AG04449 (cell line): ENCODE results near the gene PPP2R3B.
"Not testable (repeated sequence)": the region's sequence is repeated elsewhere in the genome, so short reads cannot be mapped to it uniquely, and the experiment has no call there.

ENCODE experiments used
- CTCF ChIA-PET: fragments of 350-600 bp; formaldehyde crosslinking; extraction: SDS; loops from one replicate; lab custom pipeline; 2021; ENCODE audit warnings: antibody characterized with exemption; lab: Yijun Ruan, JAX
- POLR2A ChIA-PET: fragments of 400-600, 350-600 bp; formaldehyde crosslinking; extraction: SDS; loops from one replicate; lab custom pipeline; 2020; ENCODE audit warnings: antibody characterized with exemption, inconsistent platforms; lab: Yijun Ruan, JAX
- DNase-seq: peaks from one replicate; pipeline ENCODE4 v3.0.0-alpha.2; 2010; ENCODE audit warnings: low read depth, low spot score
- H3K4me3 ChIP-seq: 2 replicates; pipeline ENCODE4 v1.5.1; 2011; ENCODE audit warnings: low read depth, mild to moderate bottlenecking, control low read depth, low read length
- CTCF ChIP-seq: IDR thresholded peaks from one replicate; pipeline ENCODE4 v1.5.1; 2011; ENCODE audit warnings: mild to moderate bottlenecking, moderate library complexity, low read length, control low read depth, inconsistent platforms; ENCODE audit not compliant: insufficient read depth; ENCODE audit errors: missing control alignments

PPP2R3B gene

GRCh38 chrX:332916-333610 lies 53.6 kb downstream of the PPP2R3B start:
- POLR2A ChIA-PET = no interaction called here
- CTCF ChIA-PET = no interaction called here
- TF ChIP-seq CTCF = no peak
- H3K4me3 ChIP-seq = no peak overlapping the region
- no peak for DNase-seq

GRCh38 chrX:332496-332860 lies 54.2 kb downstream of the PPP2R3B start:
- H3K4me3 ChIP-seq = no peak overlapping the region
- TF ChIP-seq CTCF = no peak
- ChIA-PET CTCF (no interaction called here), POLR2A (no interaction called here)
- DNase-seq = no peak

GRCh38 chrX:331825-332495 lies 54.7 kb downstream of the PPP2R3B start:
- CTCF ChIA-PET = no interaction called here
- no peak for DNase-seq
- no peak overlapping the region; the same call in 1 of the 2 replicates for H3K4me3 ChIP-seq
- no peak for TF ChIP-seq CTCF
- POLR2A ChIA-PET = no interaction called here

- H3K4me3 ChIP-seq = peak overlapping the region; percentile 8; the same call in 1 of the 2 replicates
- TF ChIP-seq CTCF = no peak
- DNase-seq = no peak
- ChIA-PET CTCF (no interaction called here), POLR2A (no interaction called here)
Measured at GRCh38 chrX:331151-331824, 55.4 kb downstream of the PPP2R3B start.

- ChIA-PET POLR2A (no interaction called here), CTCF (no interaction called here)
- H3K4me3 ChIP-seq = no peak overlapping the region
- no peak for DNase-seq
- TF ChIP-seq CTCF = no peak
Measured at GRCh38 chrX:330726-331150, 56.0 kb downstream of the PPP2R3B start.

GRCh38 chrX:330141-330725 lies 56.5 kb downstream of the PPP2R3B start:
- DNase-seq, CTCF ChIA-PET, POLR2A ChIA-PET, H3K4me3 ChIP-seq: not testable (repeated sequence)
